Astrocyte (in vitro differentiated cells and primary cell): ENCODE data around the gene BRMS1L.

Experiments used
- EZH2 ChIP-seq: IDR thresholded peaks from 2 replicates; pipeline ENCODE4 v1.6.1; 2012; ENCODE audit warnings: mild to moderate bottlenecking, low read length, inconsistent platforms; ENCODE audit not compliant: insufficient read depth
- TF ChIP-seq, protein P1 (sequence below): IDR thresholded peaks from 2 replicates; pipeline ENCODE4 v1.5.1; 2011; ENCODE audit warnings: low read depth, mild to moderate bottlenecking, inconsistent platforms, low read length, moderate library complexity; ENCODE audit not compliant: insufficient read depth

DNA sequence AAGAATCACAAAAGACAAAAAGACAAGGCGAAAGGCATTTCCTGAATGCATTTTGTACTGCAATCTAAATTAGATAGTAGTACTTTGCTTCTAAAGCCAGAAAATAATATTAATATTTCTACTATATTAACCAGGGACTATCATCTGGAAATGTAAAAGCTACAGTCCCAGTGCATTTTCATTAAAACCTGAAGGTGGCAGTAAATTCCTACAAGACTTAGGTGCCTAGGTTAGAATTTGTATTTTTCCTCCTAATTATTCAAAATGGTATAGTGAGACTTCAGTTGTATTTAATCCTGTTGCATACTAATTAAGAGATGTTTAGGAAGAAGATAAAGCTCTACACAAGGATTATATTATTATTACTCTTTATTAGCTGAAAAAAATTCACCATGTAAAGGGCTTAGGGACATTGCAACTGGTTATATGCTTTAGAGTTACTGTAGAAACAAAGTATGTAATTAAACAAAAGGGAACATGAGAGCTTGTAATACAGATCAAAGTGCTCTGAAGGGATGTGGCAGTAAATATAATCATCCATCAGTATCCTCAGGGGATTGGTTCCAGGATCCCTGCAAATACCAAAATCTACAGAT lies 53.6 kb downstream of the BRMS1L start:
- TF ChIP-seq, protein P1, sequence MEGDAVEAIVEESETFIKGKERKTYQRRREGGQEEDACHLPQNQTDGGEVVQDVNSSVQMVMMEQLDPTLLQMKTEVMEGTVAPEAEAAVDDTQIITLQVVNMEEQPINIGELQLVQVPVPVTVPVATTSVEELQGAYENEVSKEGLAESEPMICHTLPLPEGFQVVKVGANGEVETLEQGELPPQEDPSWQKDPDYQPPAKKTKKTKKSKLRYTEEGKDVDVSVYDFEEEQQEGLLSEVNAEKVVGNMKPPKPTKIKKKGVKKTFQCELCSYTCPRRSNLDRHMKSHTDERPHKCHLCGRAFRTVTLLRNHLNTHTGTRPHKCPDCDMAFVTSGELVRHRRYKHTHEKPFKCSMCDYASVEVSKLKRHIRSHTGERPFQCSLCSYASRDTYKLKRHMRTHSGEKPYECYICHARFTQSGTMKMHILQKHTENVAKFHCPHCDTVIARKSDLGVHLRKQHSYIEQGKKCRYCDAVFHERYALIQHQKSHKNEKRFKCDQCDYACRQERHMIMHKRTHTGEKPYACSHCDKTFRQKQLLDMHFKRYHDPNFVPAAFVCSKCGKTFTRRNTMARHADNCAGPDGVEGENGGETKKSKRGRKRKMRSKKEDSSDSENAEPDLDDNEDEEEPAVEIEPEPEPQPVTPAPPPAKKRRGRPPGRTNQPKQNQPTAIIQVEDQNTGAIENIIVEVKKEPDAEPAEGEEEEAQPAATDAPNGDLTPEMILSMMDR: peak; percentile 26
- no peak for TF ChIP-seq EZH2
